ENCODE data around the gene LDLRAD4.
A peak's percentile ranks its signal among the peaks of the same experiment; 100 is the strongest.

Gene LDLRAD4

DNA sequence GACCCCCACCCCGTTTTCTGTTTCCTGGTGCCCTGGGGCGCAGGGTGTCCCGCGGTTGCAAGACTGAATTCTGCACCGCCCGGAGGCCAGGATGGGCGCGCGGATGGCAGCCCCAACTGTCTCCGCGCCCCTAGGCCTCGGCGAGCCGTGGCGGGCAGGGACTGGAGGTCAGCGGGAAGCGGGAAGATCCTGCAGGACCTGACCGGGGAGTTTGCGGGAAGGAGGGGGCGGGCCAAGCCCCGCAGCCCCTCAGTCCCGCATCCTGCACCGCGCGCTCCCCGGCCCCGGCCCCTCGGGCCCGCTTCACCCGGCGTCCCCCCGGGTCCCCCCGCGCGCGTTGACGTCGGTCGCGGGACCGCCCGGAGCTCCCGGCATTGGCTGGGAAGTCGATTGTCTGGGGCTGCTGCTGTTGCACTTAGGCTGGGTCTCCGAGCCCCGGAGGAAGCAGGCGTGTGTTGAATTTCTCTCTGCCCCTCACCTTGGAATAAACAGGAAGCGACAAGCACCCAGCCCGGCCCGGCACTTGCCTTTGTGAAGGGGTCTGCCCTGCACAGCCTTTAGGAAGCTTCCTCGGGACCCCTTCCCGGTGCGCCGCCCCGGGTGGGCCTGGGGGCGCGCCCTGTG lies at the start of gene LDLRAD4:
TSS of gene LDLRAD4 (plus strand) at position 393 of the 624 bp plus-strand sequence.
- no peak for DNase-seq

GRCh38 chr18:13173578-13174145 lies 44.9 kb upstream of the LDLRAD4 start:
- no peak for DNase-seq

GRCh38 chr18:13175266-13175665 lies 43.3 kb upstream of the LDLRAD4 start:
- no peak for DNase-seq

DNA sequence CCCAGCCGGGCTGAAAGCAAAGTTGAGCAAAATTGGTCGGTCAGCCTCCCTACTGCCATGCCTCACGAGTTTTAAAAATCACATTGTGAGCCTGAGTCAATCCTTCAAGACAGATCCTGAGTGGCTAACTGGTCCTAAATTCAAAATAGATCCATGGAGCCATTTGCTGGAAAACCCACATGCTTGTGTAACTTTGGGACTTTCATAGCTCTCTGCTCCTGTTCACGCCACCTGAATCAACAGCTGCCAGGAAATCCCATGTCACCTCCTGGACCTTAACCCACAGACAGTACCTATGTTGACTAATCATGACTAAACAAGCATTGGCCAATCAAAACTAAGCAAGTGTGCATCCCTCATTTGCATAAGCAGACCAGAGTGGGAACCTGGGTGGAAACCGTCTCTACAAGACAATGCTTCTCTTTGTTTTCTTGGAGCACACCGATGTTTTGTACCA lies 42.8 kb upstream of the LDLRAD4 start:
- no peak for DNase-seq

- DNase-seq = no peak
Measured at GRCh38 chr18:13176847-13177246, 41.7 kb upstream of the LDLRAD4 start.

- DNase-seq = no peak
Measured at GRCh38 chr18:13178197-13178596, 40.4 kb upstream of the LDLRAD4 start.

- peak; percentile 22 for DNase-seq
Measured at GRCh38 chr18:13178976-13179375, 39.6 kb upstream of the LDLRAD4 start.

DNA sequence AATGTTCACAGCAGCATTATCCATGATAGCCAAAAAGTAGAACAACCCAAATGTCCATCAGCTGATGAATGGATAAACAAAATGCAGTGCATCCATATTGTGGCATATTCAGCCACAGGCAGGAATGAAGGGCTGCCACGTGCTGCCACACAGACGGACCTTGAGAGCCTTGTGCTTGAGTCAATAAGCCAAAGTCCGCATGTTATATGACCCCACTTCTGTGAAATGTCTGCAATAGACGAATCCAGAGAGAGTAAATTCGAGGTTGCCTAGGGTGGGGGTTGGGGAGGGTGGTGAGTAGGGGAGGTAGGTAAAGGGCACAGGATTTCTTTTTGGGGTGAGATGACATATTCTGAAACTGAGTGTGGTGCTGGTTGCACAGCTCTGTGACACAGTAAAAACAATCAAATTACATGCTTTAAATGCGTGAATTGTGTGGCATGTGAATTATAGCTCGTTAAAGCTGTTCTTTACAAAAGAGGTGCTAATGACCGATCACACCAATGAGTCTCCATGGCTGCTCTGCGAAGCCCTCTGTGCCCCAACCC lies 38.9 kb upstream of the LDLRAD4 start:
- DNase-seq = no peak

GRCh38 chr18:13180614-13181375 lies 37.8 kb upstream of the LDLRAD4 start:
- no peak for DNase-seq

DNA sequence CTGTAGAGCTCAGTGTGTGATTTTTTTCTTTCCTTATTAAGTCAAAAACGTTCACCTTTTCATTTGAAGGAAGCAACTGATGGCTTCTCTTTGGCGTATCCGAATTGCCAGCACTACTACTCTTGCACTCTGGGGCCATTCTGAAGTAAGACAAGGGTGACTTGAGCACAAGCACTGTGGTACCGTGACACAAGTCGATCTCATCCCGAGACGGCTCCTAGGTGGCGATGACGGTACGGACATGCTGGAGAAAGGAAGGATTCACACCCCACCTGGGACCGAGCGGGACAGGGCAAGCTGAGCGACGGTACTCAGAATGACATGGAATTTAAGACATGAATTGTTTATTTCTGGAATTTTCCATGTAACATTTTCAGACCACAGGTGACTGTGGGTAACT lies 36.8 kb upstream of the LDLRAD4 start:
- no peak for DNase-seq

DNA sequence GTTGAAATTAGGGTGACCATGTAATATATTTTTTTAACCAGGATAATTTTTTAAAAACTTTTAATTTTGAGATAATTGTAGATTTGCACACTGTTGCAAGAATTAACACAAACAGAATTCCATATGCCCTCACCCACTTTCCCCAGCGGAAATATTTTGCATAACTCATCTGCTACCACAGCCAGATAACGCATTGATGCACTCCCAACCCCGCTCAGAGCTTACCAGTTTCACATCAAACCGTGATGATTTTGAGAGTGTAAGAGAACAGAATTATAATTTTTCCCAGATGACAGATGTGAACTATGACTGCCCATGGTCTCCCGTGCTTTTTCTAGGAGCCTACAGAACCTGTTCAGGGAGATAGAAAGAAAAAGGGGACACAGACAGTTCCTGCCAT lies 35.2 kb upstream of the LDLRAD4 start:
- no peak for DNase-seq

DNA sequence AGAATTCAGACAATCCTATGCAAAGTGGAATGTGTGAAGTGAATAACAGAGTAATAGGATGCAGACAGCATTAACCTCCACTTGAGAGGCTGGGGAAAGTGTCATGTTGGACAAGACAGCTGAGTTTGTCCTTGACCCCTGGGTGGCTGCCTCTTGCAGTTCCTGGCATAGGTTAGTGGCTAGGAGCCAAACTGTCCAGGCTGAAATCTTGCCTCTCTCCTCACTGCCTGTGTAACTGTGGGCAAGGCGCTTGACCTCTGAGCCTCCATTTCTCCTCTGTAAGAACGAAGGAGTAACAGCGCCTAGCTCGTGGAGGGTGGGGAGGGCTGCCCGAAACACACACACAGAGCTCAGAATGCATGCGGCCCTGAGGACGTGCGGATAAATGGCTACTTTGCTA lies 34.8 kb upstream of the LDLRAD4 start:
- DNase-seq = no peak

DNA sequence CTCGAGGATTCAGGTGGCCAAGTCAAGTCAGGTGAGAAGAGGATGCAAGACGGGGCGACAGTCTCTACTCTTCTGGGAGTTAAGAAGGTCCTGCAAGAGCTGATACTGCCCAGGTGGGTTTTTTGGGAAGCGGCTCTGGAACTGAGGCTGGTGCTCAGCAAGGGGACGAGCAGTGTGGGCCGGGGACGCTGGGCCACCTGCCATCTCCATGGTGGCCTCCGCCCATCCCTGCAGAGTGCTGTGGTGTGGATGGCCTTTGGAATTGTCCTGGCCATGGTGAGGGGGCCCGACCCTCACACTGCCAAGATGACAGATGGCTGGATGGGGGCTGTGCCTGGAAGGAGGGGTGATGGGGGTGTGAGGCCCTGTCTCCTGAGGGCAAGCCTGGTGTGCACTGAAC lies 34.2 kb upstream of the LDLRAD4 start:
- DNase-seq = no peak

GRCh38 chr18:13185675-13186198 lies 32.8 kb upstream of the LDLRAD4 start:
- DNase-seq = no peak

DNA sequence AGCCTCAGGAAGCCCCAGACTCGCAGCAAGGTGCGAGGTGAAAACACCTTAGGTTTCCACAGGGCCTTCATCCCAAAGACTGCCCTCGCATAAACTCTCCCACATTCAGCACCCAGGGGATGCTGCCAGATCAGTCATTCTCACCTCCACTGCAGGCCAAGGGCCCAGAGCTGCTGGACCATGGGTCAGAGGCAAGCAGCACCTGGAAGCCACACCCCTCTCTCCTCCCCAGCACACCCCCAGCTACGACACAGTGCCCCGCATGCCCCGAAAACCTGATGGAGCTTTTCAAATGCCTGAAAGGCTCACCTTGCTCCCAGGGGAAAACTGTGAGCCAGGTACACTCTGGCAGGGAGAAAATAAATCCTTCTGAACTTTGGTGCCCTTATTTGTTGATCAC lies 31.9 kb upstream of the LDLRAD4 start:
- DNase-seq = no peak

DNA sequence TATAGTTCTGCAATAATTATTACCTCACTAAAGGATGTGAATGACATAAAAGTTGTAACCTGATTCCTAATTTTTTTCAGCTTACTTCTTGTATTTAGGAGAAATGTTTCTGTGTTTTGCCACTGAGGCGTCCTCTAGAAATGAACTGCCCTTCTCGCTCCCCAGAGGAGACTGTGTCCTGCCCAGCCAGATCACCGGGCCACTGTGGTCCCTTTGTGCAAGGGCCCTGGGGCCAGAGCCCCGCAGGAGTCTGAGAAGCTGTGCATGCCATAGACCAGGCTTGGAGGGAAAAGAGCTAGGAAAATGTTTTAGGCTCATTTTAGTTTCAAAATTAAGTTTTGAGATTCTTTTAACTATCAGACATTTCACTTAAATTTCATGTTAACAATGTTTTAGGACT lies 31.1 kb upstream of the LDLRAD4 start:
- no peak for DNase-seq

DNA sequence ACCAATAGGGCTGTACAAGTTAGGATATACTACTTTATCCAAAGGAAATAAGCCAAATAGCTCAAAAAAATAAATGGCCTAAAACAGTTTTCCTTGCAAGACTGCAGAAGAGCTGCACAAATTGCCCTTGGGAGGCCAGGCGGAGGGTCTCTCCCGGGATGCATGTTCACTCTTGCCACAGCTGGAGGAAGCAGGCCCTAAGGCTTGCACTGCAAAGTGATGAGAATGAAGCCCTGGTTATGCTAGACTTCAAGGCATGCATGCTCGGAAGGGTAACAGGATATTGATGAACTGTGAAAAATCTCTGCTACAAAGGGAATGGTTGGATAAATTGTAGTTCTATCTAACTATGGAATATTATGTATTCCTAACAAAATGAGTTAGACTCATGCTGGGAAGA lies 27.5 kb upstream of the LDLRAD4 start:
- DNase-seq = no peak

DNA sequence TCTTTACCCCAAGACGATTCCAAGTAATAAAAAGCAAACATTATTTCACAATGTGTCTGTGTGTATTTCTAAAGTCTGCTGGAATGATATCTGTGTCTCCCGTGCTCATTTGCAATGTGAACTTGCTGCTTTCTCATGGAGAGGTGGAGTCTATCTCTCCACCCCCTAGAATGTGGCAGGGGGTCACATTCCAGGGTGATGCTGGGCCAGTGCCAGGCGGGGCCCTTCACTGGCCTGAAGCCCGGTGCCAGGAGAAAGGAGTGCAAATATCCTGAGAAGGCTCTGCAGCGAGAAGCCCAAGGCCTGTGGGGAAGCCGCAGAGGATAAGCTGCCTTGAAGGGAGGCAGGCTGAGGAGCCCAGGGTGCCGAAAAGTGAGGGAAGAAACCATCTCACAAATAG lies 26.8 kb upstream of the LDLRAD4 start:
- DNase-seq = no peak

GRCh38 chr18:13192970-13193369 lies 25.6 kb upstream of the LDLRAD4 start:
- no peak for DNase-seq

DNA sequence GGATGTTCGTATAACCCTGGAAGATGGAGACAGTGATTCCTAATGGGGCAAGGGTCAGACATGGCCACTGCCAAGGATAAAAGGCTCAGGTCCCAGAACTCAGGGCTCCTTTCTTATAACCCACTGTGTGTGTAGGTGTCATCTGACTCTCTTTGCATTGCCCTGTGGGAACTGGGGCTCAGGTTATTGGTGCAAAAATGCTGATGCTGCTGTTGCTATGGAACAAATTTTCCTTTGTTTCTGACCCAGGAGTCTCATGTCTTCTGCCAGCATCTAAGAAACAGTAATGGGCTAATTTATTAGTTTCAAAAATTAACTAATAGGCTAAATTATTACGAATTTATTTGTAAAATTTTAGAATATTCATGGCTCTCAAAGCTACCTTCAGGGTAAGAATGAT lies 24.3 kb upstream of the LDLRAD4 start:
- DNase-seq = no peak

DNA sequence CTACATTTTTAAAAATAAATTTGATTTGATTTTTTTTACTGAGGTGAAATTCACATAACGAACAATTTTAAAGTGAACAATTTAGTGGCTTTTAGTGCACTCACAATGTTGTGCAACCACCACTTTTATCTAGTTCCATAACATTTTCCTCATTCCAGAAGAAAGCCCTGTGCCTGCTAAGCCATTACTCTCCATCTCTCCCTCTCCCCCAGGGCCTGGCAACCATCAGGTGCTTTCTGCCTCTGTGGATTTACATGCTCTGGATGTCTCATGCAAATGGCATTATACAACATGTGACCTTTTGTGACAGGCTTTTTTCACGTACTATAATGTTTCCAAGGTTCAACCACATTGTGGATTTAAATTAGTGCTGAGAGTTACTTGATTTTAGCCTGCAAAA lies 19.9 kb upstream of the LDLRAD4 start:
- no peak for DNase-seq

DNA sequence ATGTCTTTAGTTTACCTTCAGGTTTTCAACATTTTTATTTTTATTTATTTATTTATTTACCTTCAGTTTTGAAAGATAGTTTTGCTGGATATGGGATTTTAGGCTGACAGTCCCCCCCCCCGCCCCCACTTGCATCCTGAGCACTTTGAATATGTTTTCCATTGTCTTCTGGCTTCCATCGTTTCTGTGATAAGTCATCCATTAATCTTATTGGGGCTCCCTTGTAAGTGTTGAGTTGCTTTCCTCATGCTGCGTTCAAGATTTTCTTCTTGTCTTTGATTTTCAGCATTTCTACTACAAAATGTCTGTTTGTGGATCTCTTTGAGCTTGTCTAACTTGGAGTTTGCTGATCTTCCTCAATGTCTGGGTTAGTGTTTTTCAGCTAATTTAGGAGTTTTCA lies 19.4 kb upstream of the LDLRAD4 start:
- DNase-seq = no peak

DNA sequence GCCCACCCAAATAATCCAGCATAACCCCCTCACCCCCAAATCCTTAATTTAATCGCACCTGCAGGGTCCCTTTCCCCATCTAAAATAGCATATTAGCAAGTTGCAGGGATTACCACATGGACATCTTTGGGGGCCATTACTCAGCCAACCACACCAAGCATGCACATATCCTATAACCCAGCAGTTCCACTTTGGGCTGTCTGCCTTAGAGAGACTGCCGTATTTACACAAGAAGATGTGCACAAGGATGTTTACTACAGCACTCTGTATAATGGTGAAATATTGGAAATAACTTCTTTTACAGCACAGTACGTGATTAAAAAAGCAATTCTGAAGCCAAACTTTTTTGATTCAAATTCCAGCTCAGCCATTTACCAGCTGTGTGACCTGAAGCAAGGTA lies 17.3 kb upstream of the LDLRAD4 start:
- DNase-seq = no peak

DNA sequence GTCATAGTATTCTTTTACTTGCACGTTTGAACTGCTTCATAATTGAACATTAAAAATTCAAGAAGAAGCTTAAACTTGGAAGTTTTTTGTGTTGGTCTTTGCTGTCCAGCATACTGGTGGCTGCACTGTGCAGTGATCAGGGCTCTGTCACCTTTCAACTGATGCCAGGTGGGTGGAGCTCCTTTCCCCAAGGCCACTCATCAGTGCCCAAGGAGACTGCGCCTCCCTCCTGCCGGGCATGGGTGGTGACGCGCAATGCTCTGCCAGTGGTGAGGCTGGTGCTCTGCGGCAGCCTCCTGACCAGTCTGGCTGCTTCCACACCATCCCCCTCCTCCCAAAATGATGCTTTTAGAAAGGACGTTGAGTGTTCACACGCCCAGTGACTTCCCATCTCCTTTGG lies 16.0 kb upstream of the LDLRAD4 start:
- no peak for DNase-seq
